ENCODE measurements around the gene GNG2. TPM values are rescaled to one million over a fixed set of nuclear protein-coding genes. Genes with fewer than 3 reads are reported as not detected.

The GNG2 gene
- total and polyA plus RNA-seq, 9 of the 15 experiments (the other 6 are each of a cell fraction or from before 2014, with no cell fraction given), result 0.18 TPM; not detected in 8

- TF ChIP-seq RREB1 (CRISPR knock-in tag; IDR thresholded peaks at IDR 0.05), result no peak
- TF ChIP-seq ZNF75A (CRISPR knock-in tag; IDR thresholded peaks at IDR 0.05), result no peak
- no peak for TF ChIP-seq KLF13 (tag; IDR thresholded peaks at IDR 0.05; ENCODE audit: borderline replicate concordance, low read depth)
- no peak for TF ChIP-seq HDAC3 (IDR thresholded peaks at IDR 0.05; ENCODE audit: borderline replicate concordance, partially characterized antibody)
- no peak for TF ChIP-seq ZKSCAN3 (CRISPR knock-in tag; IDR thresholded peaks at IDR 0.05)
- TF ChIP-seq BMI1 (IDR thresholded peaks at IDR 0.05; ENCODE audit: low read length), result no peak
- TF ChIP-seq FOXO4 (CRISPR knock-in tag; IDR thresholded peaks at IDR 0.05), result no peak
Observed at GRCh38 chr14:51880835-51881580, 20.6 kb downstream of the GNG2 start (continued).
